ENCODE measurements around the gene KLK11. TPM values are rescaled to one million over a fixed set of nuclear protein-coding genes. Genes with fewer than 3 reads are reported as not detected.

The KLK11 gene
- total and polyA plus RNA-seq, 2 donors (not counting 3 experiments of a cell fraction or from before 2014, with no cell fraction given) = not detected

GRCh38 chr19:51012661-51013190 is 13.7 kb downstream of the KLK11 start:
- BruUV-seq (replicated peaks) = no TSS peak
- intact Hi-C loops (cut with micrococcal nuclease) (no loop called here), dilution Hi-C loops (cut with MboI; ENCODE audit: extremely low pct_ligation_motif_present, low sequenced_read_pairs) (no loop called here)
- H3K4me1 ChIP-seq (ENCODE audit: control insufficient read depth, extremely low read depth, insufficient read depth, low read length) = no peaks in the 10 kb centered on the region
- no peaks in the 10 kb centered on the region for H3K9me1 ChIP-seq (replicated peaks; ENCODE audit: control insufficient read depth, extremely low read depth, insufficient read depth, low read length)
- DNase-seq (ENCODE audit: low read depth, low spot score) (no peak), FAIRE-seq (no peak)
- H3K9me3 ChIP-seq (replicated peaks; ENCODE audit: control insufficient read depth, insufficient read depth, low read length) = no peaks in the 10 kb centered on the region
- no peak overlapping the region for H3K4me3 ChIP-seq (replicated peaks in 1 of 3; ENCODE audit: insufficient read depth in 1 of 3, low read depth in 1 of 3, low read length in 3 of 3)
- H3K27me3 ChIP-seq (ENCODE audit: control insufficient read depth in 2 of 2, insufficient read depth in 2 of 2, low read length in 2 of 2) = peaks cover 6 to 9% of the 10 kb centered on the region in 2 experiments
- H3K9ac ChIP-seq (replicated peaks; ENCODE audit: extremely low read depth, insufficient read depth, low read length) = no peak overlapping the region
- ChIA-PET CTCF (interaction anchor here (0.7 to 1.0 kb wide), 2 partner anchors 8 to 163 kb away, joined by 3 to 5 read pairs; no protein-coding TSS in a partner anchor), POLR2A (no interaction called here)
- no peak overlapping the region for H3K4me2 ChIP-seq (ENCODE audit: insufficient read depth, low read length)
- no peaks in the 10 kb centered on the region for H3K36me3 ChIP-seq (ENCODE audit: control insufficient read depth in 2 of 2, extremely low read depth in 1 of 2, insufficient read depth in 2 of 2, low read length in 2 of 2)
- TF ChIP-seq JUN (IDR thresholded peaks at IDR 0.05; ENCODE audit: borderline replicate concordance, insufficient read depth, insufficient read length, low read depth) = no peak
- TF ChIP-seq POLR2A (IDR thresholded peaks at IDR 0.05; ENCODE audit: low read depth, low read length) = no peak
- no peak for TF ChIP-seq MAX (IDR thresholded peaks at IDR 0.05; ENCODE audit: insufficient read depth, insufficient read length)
- TF ChIP-seq GATA2 (IDR thresholded peaks at IDR 0.05; ENCODE audit: insufficient read depth, insufficient read length, low read depth, low read length) = no peak
- TF ChIP-seq MYC (IDR thresholded peaks at IDR 0.05; ENCODE audit: low read depth, low read length) = no peak
- TF ChIP-seq EZH2 (IDR thresholded peaks at IDR 0.05; ENCODE audit: borderline replicate concordance, low read depth, low read length, severe bottlenecking) = no peak
- no peak for TF ChIP-seq FOS (IDR thresholded peaks at IDR 0.05; ENCODE audit: borderline replicate concordance, insufficient read depth, low read length)
- no peak for TF ChIP-seq POLR2AphosphoS5 (IDR thresholded peaks at IDR 0.05; ENCODE audit: insufficient read depth, low read depth, low read length)
- TF ChIP-seq CTCF (IDR thresholded peaks at IDR 0.05; ENCODE audit: extremely low read depth in 1 of 2, insufficient read depth in 1 of 2, low read depth in 1 of 2, low read length in 2 of 2) = no peak
- H2AFZ ChIP-seq (ENCODE audit: low read depth, low read length) = no peak overlapping the region
- no peak overlapping the region for H3K27ac ChIP-seq (ENCODE audit: insufficient read depth, low read depth, low read length)
- H4K20me1 ChIP-seq (replicated peaks; ENCODE audit: control insufficient read depth, extremely low read depth, insufficient read depth, low read length) = no peaks in the 10 kb centered on the region
- no peaks in the 10 kb centered on the region for H3K79me2 ChIP-seq (ENCODE audit: control insufficient read depth, insufficient read depth, low read length)
